Measurements from ENCODE around the gene SNORC.
"Not testable (repeated sequence)": the region's sequence is repeated elsewhere in the genome, so short reads cannot be mapped to it uniquely, and the experiment has no call there.

The SNORC gene

DNA sequence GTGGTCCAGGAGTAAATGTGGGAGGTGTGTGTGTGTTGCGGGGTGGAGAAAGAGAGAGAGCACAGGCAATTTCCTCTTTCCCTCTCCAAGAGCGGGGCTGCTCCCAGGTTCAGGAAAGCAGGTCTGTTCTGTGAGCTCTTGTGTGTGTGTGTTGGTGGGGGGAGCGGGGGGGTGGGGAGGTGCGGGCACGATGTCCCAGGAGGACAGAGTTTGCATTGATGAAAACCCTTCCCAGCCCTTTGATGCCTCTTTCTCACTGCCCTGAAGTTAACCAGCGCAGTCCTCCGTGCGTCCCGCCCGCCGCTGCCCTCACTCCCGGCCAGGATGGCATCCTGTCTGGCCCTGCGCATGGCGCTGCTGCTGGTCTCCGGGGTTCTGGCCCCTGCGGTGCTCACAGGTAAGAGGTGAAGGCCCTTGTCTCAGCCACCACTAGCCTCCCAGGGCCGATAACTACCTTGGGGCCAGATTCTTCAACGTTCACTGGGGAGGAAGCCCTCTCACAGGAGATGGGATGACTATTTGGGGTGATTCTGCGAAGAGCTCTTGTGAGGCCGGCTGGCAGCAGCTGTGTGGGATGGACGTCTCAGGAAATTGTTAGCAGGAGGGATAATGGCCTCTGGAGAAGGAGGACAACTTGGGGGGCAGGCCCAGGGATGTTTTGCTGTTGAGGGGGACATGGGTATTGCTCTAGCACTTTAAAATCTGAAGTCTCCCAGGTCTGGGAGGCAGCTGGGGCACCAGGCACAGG is at the start of gene SNORC:
SNORC (plus strand) TSS at position 247 of the 748 bp plus-strand sequence; CDS start at position 325, 78 bp downstream.
- no peak for DNase-seq

DNA sequence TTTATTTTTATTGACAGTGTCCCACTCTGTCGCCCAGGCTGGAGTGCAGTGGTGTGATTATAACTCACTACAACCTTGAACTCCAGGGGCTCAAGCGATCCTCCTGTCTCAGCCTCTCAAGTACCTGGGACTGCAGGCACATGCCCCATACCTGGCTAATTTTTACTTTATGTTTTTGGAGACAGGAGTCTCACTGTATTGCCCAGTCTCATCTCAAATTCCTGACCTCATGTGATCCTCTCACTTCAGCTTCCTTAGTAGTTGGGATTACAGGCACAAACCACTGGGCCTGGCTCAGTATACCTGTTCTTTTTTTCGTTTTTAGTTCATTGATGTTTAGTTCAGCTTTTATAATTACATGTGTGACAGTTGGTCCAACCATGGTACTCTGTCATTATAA is 40.1 kb upstream of the SNORC start:
- no peak for DNase-seq

DNA sequence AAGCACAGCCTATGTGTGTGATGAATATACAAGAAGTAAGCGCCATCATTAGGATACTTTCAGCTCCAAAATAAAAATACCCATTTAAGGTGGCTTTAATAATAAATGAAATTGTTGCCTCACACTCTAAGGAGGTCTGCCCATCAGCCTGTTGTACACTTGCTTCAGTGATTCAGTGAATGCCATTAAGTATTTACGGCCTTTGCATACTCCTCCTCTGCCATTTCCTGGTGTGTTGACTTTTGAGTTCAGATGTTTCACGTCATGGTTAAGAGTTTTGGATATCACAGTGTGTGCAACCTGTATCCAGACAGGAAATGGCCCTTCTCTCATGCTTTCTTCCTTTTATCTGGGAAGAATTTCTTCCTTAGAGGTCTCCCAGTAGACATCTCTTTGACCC is 38.6 kb upstream of the SNORC start:
- no peak for DNase-seq

DNA sequence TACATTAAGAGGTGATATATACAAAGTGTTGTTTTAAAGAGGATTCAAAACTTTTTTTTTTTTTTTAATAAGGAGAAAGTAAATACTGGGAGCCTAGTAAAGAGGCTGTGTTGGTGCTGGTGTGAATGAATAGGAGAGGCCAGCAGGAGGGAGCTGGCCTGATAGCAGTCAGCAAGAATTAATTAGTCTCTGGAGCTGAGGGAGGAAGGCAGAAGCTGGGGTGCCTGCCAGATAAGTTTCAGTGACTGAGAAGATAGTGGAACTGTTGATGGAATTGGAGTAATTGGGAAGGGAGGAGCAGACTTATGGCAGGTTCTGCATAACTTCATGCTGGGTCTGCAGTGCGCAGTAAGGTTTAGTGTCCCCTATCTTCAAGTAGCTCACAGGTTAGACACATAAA is 36.2 kb upstream of the SNORC start:
- no peak for DNase-seq

DNA sequence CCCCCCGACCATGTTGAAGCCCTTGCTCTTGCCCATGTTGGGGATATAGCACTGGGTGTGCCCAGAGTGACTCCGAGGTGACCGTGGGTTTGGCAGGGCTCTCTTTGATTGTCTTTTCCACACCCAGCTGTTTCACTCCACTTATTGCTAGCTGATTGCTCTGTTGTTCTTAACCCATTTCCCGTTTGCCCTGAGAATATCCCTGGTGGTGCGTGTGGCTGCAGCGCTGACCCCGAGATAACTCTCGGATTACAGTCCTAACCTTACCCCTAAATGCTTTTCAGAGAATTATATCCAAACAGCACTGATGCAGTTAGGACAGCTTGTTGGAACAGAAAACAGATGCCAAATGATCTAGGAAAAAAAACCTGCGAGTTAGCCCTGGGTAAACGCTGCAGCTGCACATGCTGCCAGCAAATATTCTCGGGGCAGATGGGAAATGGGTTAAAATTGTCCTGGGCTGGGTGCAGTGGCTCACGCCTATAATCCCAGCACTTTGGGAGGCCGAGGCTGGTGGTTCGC is 34.3 kb upstream of the SNORC start:
- DNase-seq = no peak

DNA sequence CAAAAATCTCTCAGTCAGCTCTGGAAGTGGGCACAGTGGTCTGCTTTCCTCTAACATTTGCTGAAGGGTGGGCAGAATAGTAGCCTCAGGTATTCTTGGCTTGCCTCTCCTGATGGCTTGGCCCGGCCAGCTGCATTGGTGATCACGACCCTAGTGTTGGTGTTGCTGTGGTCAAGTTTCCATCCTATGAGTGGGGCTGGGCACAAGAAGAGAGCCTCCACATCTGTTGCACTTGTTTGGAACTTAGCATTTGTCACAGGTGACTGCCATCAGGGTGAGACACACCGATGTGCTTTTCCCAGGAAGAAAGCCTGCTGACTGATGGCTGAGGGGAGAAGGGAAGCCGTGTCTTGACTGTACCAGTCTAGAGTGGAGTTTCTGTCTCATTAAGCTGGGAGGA is 33.1 kb upstream of the SNORC start:
- no peak for DNase-seq

DNA sequence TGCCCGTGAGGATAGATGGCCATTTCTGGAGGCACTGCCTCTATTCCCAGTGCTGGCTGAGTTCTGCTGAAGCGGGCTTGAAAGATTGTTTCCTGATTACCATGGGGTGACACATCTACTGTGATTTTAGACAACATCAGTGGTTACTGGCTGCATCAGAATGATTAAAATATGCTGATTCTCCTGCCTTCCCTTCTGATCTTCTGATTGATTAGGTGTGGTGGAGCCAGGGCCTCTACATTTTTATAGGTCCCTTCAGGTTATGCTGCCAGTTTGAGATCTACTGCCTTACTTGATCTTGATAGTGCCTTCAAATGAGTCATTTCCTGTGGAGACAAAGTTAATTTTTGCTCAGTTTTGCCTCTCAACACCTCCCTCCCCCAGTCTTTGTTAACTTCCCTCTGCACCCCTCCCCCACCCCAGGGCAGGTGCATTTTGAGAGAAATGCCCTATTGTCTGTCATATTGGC is 31.6 kb upstream of the SNORC start:
- peak; percentile 53 to 72 for DNase-seq

DNA sequence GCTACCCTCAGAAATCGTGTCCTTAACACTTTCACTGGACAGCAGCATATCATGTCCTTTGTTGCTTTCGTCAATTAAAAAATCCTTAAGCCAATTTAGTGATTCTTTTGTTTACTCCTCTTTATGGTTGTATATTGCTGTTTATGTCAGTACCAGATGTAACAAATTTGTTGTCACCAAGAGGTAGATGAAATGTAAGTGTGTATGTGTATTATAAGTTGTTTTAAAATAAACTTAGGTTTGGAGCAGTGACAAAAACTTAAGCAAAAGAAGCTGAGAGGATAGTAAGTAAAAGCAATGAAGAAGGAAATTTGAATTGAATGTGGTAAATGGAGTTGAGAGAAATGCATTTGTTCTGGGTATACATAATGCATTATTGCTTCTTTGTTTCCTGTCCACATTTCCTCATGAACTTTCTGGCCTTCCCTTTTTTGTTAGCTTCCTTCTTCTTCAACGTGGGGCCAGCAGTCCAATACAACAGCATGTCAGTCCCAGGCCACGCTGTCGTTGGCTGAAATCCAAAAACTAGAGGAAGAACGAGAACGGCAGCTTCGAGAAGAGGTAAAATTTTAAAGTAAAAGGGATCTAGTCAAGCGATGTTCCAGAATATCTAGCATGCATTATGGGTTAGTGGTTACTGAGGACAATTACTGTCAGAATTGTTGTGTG is 30.5 kb upstream of the SNORC start:
- peak; percentile 10 to 45 for DNase-seq

DNA sequence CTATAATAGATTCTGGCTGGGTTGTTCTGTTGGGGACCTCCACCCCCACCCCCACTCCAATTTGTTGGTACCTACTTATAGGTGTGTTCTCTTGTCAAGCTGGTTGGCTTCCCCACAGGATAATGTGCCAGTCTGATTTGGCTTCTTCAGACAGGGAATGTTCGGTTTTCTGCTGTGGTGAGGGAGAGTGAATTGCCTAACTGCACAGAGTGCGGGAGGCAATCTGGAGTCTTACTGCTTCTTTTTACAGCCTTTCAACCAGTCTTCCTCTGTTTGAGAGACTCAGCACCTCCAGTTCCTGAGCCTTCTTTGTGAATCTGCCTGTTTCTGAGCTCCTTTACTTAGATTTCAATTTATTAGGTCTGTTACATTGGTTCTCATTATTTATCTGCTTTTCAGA is 27.4 kb upstream of the SNORC start:
- no peak for DNase-seq

DNA sequence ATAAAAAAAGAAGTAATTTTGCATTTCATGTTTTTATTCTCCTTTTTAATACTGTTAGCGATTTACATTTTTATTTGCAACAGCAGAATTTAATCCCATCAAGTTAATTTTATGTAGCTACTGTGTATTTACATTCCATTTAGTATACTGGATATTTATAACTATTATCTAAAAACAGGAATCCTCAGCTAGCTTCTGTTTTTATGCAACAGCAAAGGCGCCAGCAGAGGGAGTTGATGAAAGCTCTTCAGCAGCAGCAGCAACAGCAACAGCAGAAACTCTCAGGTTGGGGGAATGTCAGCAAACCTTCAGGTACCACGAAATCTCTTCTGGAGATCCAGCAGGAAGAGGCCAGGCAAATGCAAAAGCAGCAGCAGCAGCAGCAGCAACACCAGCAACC is 26.2 kb upstream of the SNORC start:
- DNase-seq = no peak

DNA sequence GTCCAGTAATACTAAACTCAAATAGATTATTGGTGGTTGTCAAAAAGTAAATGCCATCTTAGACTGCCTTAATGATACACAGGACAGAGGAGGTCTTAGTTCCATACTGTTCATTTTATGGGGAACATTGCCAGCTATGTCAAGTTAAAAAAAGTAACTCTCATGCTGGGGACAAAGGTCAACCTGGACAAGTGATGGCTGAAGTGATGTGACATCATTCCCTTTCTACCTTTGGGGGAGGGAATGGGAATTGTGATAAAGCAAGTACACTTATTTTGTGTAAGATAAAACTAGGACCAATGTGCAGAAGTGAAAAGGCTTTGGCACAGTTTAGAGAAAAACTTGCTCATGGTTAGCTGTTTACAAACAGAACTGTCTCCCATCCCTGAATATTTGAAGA is 24.0 kb upstream of the SNORC start:
- no peak for DNase-seq

DNA sequence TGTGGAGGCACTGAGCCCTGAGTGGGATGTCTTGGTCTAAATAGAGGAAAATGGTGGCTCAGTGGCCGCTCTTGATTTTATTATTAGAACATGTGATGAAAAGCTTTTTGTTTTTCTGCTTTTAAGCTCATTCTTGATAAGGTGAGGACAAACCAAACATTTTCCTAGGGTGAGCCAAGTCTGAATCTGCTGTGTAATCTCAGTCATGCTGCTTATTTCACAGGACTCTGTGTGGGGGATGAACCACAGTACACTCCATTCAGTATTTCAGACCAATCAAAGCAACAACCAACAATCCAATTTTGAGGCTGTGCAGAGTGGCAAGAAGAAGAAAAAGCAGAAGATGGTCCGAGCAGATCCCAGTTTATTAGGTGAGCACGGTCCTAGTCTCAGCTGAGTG is 20.0 kb upstream of the SNORC start:
- DNase-seq = no peak

DNA sequence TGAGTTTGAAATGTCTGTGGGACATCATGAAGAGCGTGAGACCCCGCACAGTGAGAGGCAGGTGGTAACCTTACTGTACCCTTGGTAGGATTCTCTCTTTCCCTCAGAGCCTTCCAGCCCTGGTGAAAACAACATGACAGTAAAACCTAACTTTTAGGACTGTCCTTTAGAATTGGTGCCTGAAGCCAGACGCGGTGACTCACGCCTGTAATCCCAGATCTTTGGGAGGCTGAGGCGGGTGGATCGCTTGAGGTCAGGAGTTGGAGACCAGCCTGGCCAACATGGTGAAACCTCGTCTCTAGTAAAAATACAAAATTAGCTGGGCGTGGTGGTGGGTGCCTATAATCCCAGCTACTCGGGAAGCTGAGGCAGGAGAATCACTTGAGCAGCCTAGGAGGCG is 18.0 kb upstream of the SNORC start:
- DNase-seq = not testable (repeated sequence)

DNA sequence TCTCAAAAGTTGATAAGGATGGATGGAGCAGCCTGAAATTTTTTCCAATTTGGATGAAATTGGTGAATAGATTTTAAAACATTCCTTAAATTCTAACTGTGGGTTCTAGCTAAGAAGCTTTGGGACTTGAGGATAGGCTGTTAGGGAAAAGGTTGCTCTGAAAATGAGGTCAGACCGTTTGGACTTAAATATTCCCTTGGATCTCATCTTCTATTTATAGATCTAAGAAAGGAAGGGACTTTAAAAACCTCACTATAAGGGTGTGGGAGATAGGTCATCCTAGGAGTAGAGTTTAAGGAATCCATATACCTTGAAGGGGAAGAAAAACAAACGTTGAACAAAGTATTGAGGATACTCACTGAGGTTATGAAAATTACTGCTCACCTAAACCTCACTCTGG is 17.4 kb upstream of the SNORC start:
- no peak for DNase-seq

DNA sequence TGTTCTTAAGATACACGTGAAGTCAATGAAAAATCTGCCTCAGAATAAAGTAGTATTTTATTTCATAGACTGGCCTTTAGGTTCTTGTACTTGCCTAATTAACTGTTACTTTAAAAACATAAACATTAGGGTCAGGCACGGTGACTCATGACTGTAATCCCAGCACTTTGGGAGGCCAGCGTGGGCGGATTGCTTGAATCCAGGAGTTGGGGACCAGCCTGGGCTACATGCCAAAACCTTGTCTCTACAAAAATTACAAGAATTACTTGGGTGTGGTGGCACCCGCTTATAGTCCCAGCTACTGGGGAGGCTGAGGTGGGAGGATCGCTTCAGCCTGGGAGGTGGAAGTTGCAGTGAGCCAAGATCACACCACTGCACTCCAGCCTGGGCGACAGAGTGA is 16.0 kb upstream of the SNORC start:
- DNase-seq = no peak

DNA sequence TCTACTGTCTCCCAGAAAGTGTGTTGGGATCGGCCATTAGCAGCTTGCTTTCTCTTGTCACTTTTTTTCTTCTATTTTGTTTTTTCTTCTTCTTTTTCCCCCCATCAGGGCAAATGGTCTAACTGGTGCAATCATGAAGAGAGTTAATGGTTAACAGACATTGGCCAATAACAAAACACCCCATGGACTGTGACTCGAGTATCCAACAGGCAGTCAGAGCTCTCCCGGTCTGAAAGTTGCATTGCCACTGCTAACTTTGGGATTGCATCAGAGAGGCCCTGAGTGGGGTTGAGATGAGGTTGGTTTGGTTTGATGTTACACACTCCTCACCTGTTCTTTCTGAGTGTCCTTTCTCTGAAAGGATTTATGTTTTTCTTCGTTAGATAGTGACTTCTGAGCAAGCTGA is 12.9 kb upstream of the SNORC start:
- DNase-seq = no peak

DNA sequence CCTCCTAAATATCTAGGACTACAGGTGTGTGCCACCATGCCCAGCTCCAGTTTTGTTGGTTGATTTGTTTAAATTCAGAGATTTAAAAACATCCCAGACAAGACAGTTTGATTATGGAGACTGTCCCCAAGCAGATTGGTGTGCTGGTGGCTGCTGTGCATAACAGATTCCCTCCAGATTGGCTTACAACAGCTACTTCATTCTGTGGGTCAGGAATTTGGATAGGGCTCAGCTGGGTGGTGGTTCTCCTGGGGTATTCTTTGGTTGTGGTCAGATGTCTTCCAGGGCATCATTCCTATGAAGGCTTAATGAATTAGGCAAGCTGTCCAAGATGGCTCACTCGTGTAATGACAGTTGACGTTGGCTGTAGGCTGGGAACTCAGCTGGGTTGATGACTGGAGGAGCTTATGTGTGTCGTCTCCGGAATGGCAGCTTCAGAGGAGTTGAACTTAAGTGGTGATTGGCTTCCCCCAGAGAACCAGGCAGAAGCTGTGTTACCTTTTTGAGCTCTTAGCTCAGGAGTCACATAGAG is 10.6 kb upstream of the SNORC start:
- no peak for DNase-seq

DNA sequence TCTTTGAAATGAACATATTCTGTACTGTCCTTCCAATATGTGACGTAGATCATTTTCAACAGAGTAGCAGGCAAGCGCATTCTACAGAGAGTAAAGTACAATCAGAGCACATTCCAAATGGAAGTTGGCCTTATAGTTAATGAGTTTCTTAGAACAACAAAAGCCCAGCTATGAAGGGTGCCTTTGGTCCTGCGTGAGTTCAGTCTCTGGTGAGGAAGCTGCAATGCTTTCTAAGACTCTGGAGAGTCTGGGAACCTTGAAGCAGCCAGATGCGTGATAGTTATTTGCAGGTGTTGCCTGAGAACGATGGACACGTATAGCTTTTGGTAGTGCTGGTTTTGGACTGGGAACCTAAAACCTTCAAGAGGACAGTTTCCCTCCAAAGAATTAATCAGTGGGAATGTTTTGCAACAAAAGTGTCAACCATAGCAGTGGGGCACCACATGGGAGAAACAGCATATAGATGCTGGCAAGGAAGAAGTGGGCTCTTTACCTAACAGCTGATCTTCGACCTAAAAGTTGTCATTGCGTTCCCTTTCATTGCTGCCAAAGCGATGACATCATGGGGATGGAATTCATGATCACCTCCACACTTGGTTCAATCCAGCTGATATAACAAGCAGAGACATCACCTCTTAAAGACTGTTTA is 9.3 kb upstream of the SNORC start:
- no peak for DNase-seq

DNA sequence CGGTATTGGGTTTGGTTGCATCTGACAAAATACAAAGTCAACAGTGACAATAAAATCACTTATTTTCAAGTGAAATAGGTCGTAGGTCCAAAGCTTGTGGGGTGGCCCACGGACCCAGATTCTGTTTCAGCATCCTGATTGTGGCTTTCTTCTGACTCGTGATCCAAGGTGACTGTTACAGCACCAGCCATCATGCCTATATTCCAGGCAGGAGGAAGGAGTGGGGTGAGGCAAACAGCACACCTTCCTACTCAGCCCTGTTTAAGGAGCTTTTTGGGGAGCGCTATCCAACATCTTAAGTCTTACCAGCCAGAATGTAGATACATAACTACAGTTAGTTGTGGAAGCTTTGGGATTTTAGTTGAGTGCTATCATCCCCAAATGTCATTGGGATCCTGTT is 8.7 kb upstream of the SNORC start:
- DNase-seq = no peak

DNA sequence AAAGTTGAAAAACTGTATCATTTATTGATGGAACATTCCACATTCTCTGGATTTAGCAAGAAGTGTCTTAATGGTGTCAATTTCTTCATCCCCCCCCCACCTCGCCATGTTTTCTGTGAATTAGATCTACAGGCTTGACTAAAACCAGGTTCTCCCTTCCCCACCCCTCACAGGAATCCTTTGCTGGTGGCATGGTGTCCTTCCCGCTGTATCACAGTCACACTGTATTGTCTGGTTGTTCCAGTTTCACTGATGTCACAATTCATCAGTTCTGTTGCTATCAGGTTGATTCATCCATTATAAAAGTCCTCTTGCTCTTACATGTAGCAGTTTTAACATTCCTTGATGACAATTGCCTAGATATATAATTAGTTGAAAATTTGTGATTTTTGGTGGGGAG is 6.1 kb upstream of the SNORC start:
- DNase-seq = no peak

DNA sequence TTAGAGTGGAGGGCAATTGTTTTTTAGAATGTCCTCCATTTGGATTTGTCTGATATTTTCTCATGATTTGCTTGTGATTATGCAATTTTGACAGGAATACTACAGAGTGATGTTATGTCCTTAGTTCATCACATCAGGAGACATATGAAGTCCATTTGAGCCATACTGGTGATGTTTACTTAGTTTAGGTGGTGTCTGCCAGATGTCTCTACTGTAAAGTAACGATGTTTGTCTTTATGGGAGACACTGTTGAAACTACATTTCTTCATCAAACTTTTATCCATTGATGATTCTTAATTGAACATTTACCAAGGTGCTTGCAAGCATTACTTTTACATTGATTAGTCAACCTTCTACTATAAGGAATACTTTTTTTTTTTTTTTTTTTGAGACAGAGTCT is 4.9 kb upstream of the SNORC start:
- no peak for DNase-seq

DNA sequence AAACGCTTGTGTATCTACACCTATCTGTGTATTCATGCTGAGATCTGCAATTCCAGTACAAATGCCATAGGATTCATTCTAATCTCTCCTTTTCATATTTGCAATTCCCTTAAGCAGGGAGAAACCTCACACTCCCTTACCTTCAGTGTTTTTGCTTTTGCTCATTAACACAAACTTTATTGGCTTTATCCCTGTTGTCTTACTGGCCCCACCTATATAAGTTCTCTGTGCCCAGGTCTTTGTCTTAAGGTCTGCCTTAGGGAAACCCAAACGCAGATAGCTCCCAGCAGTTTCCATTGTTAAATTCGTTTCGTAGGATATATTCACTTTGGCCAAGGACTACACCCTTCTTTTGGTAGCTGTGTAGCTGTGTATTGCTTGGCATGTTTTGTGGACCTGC is 4.0 kb upstream of the SNORC start:
- DNase-seq = no peak

DNA sequence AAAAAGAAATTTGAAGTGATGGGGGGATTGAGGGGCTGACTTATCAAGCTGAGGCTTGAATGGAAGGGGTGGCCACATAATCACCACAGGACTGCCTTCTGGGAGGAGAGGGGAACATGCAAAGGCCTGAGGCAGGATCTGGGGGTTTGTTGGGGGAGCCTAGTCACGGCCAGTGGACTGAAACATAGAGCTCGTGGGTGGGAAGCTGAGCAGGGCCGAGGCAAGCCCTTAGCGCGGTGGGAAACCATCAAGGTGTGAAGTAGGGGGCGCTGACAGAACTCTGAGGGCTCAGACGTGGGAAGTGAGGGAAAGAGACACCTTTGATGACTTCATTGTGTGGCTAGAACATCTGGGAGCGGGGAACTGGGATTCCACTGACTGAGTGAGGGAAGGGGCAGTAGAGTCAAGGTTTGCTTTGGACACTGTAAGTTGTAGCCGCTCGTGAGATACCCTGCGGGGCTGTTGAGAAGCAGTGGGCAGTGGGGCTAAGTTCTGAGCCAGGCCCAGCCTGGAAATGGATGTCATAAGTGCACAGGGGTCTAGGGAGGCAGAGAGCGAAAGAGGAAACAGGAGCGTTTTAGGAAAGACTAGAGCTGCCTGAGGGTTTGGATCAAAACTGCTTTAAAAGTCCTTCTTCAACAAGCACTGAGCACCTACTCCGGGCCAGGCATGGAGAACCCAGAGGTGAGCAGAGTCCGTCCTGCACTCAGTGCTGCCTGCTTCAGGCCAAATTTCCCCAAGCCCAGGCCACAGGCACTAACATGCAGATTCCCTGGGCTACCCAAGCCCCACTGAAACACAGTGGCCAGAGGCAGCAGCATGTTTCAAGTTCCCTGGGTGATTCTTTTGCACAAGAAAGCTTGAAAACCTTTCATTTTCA is 686 bp upstream of the SNORC start:
- DNase-seq = no peak
